ENCODE results near the gene ARSG. TPM values are rescaled to one million over a fixed set of nuclear protein-coding genes. Genes with fewer than 3 reads are reported as not detected.

Gene ARSG
- polyA plus RNA-seq, 1 donor (not counting 4 experiments of a cell fraction or from before 2014, with no cell fraction given), result 0.41 TPM

GRCh38 chr17:68446626-68447041 is 155.3 kb downstream of the ARSG start:
- H3K79me2 ChIP-seq (ENCODE audit: control insufficient read depth, insufficient read depth, low read length), result no peaks in the 10 kb centered on the region
- H2AFZ ChIP-seq (ENCODE audit: control insufficient read depth, low read length), result no peak overlapping the region
- H3K4me2 ChIP-seq (ENCODE audit: control insufficient read depth, extremely low read depth, insufficient read depth, low read depth, low read length), result no peak overlapping the region
- no peaks in the 10 kb centered on the region for H4K20me1 ChIP-seq (ENCODE audit: control insufficient read depth, extremely low read depth, insufficient read depth, low read length)
- dilution Hi-C loops (cut with MboI; ENCODE audit: extremely low pct_ligation_motif_present, low sequenced_read_pairs), result no loop called here
- DNase-seq (ENCODE audit: low read depth, low spot score), result no peak
- FAIRE-seq, result no peak
- H3K4me3 ChIP-seq (ENCODE audit: control insufficient read depth in 2 of 3, extremely low read depth in 1 of 3, insufficient read depth in 2 of 3, low read depth in 1 of 3, low read length in 3 of 3), result no peak overlapping the region
- no peak overlapping the region for H3K9ac ChIP-seq (ENCODE audit: control insufficient read depth, extremely low read depth, insufficient read depth, low read length)
- H3K27me3 ChIP-seq (ENCODE audit: control insufficient read depth, extremely low read depth, insufficient read depth, low read length), result no peaks in the 10 kb centered on the region
- no peaks in the 10 kb centered on the region for H3K4me1 ChIP-seq (ENCODE audit: control insufficient read depth, extremely low read depth, insufficient read depth, low read length)
- H3K36me3 ChIP-seq (ENCODE audit: control insufficient read depth in 2 of 2, extremely low read depth in 1 of 2, insufficient read depth in 2 of 2, low read length in 2 of 2), result peaks cover 7 to 40% of the 10 kb centered on the region in 2 experiments
- H3K9me1 ChIP-seq (ENCODE audit: control insufficient read depth, extremely low read depth, insufficient read depth, low read length), result no peaks in the 10 kb centered on the region
- no peaks in the 10 kb centered on the region for H3K9me3 ChIP-seq (ENCODE audit: control insufficient read depth, low read depth, low read length)
- no peak overlapping the region for H3K27ac ChIP-seq (ENCODE audit: control insufficient read depth, insufficient read depth, low read length)
- TF ChIP-seq CTCF (optimal IDR thresholded peaks at IDR 0.05 in 1 of 3, IDR thresholded peaks at IDR 0.05 in 1 of 3, conservative IDR thresholded peaks at IDR 0.05 in 1 of 3; ENCODE audit: extremely low read depth in 1 of 3, insufficient read depth in 2 of 3, low read length in 3 of 3) (no peak), EZH2 (IDR thresholded peaks at IDR 0.05; ENCODE audit: low read length) (no peak)

GRCh38 chr17:68449021-68449739 is 157.9 kb downstream of the ARSG start:
- FAIRE-seq, result no peak
- DNase-seq (ENCODE audit: low read depth, low spot score), result no peak
- dilution Hi-C loops (cut with MboI; ENCODE audit: extremely low pct_ligation_motif_present, low sequenced_read_pairs), result no loop called here

More at GRCh38 chr17:68449021-68449739, 157.9 kb downstream of the ARSG start:
- no peak overlapping the region for H2AFZ ChIP-seq (ENCODE audit: control insufficient read depth, low read length)
- H3K9me1 ChIP-seq (ENCODE audit: control insufficient read depth, extremely low read depth, insufficient read depth, low read length), result no peaks in the 10 kb centered on the region
- peaks cover 7% of the 10 kb centered on the region for H3K4me1 ChIP-seq (ENCODE audit: control insufficient read depth, extremely low read depth, insufficient read depth, low read length)
- no peak overlapping the region for H3K4me3 ChIP-seq (ENCODE audit: control insufficient read depth in 2 of 3, extremely low read depth in 1 of 3, insufficient read depth in 2 of 3, low read depth in 1 of 3, low read length in 3 of 3)
- H3K79me2 ChIP-seq (ENCODE audit: control insufficient read depth, insufficient read depth, low read length), result peaks cover 2% of the 10 kb centered on the region
- H3K27ac ChIP-seq (ENCODE audit: control insufficient read depth, insufficient read depth, low read length), result no peak overlapping the region
- H3K9ac ChIP-seq (ENCODE audit: control insufficient read depth, extremely low read depth, insufficient read depth, low read length), result no peak overlapping the region
- peaks cover 7 to 36% of the 10 kb centered on the region in 2 experiments for H3K36me3 ChIP-seq (ENCODE audit: control insufficient read depth in 2 of 2, extremely low read depth in 1 of 2, insufficient read depth in 2 of 2, low read length in 2 of 2)
- TF ChIP-seq EZH2 (IDR thresholded peaks at IDR 0.05; ENCODE audit: low read length) (no peak), CTCF (optimal IDR thresholded peaks at IDR 0.05 in 1 of 3, IDR thresholded peaks at IDR 0.05 in 1 of 3, conservative IDR thresholded peaks at IDR 0.05 in 1 of 3; ENCODE audit: extremely low read depth in 1 of 3, insufficient read depth in 2 of 3, low read length in 3 of 3) (no peak)
- no peaks in the 10 kb centered on the region for H4K20me1 ChIP-seq (ENCODE audit: control insufficient read depth, extremely low read depth, insufficient read depth, low read length)
- no peak overlapping the region for H3K4me2 ChIP-seq (ENCODE audit: control insufficient read depth, extremely low read depth, insufficient read depth, low read depth, low read length)
- H3K27me3 ChIP-seq (ENCODE audit: control insufficient read depth, extremely low read depth, insufficient read depth, low read length), result no peaks in the 10 kb centered on the region
- no peaks in the 10 kb centered on the region for H3K9me3 ChIP-seq (ENCODE audit: control insufficient read depth, low read depth, low read length)
